ENCODE measurements around the gene ZNF93.
A peak's percentile ranks its signal among the peaks of the same experiment; 100 is the strongest.
"Not testable (repeated sequence)": the region's sequence is repeated elsewhere in the genome, so short reads cannot be mapped to it uniquely, and the experiment has no call there.

The ZNF93 gene

GRCh38 chr19:19938449-19938848 is 37.7 kb downstream of the ZNF93 start:
- DNase-seq = no peak

GRCh38 chr19:19943848-19944582 is 43.3 kb downstream of the ZNF93 start:
- no peak for DNase-seq

GRCh38 chr19:19944583-19944880 is 43.8 kb downstream of the ZNF93 start:
- no peak for DNase-seq

- DNase-seq = no peak
These were observed 45.5 kb downstream of the ZNF93 start for GRCh38 chr19:19946226-19946625.

- no peak for DNase-seq
These were observed 48.1 kb downstream of the ZNF93 start for GRCh38 chr19:19948800-19949199.

GRCh38 chr19:19955208-19955607 is 54.5 kb downstream of the ZNF93 start:
- DNase-seq = no peak

- DNase-seq = no peak
These were observed 55.8 kb downstream of the ZNF93 start for GRCh38 chr19:19956434-19957075.

GRCh38 chr19:19957766-19958165 is 57.0 kb downstream of the ZNF93 start:
- DNase-seq = not testable (repeated sequence)

GRCh38 chr19:19959151-19959799 is 58.5 kb downstream of the ZNF93 start:
- peak; percentile 74 for DNase-seq

GRCh38 chr19:19964416-19964815 is 63.7 kb downstream of the ZNF93 start:
- DNase-seq = no peak

GRCh38 chr19:19966126-19966525 is 65.4 kb downstream of the ZNF93 start:
- DNase-seq = not testable (repeated sequence)

- DNase-seq = no peak
These were observed 66.1 kb downstream of the ZNF93 start for GRCh38 chr19:19966862-19967261.

Measured in midbrain (tissue), 1 donor.